H1 (cell line): ENCODE results near the gene SPATS2L. TPM values are rescaled to one million over a fixed set of nuclear protein-coding genes. Genes with fewer than 3 reads are reported as not detected.

Experiments
- ASH2L ChIP-seq: fragments of 200-600, 300-600 bp; sonication (generic); IDR thresholded peaks from one replicate; pipeline ENCODE4 v1.7.1; 2017; ENCODE audit warnings: low read length
- GTF2F1 ChIP-seq: IDR thresholded peaks from 2 replicates; pipeline ENCODE4 v1.6.1; 2012; ENCODE audit warnings: low read depth, low read length, improper control_type of control experiment, borderline replicate concordance
- KDM5A ChIP-seq: fragments of 200-600 bp; IDR thresholded peaks from 2 replicates; pipeline ENCODE4 v1.7.1; 2012; ENCODE audit warnings: mild to moderate bottlenecking, low read length, inconsistent platforms, mixed read lengths
- POLR2AphosphoS5 ChIP-seq: IDR thresholded peaks from 2 replicates; pipeline ENCODE4 v1.6.1; 2011; ENCODE audit warnings: low read depth, low read length
- SIX5 ChIP-seq: IDR thresholded peaks from 2 replicates; pipeline ENCODE4 v1.6.1; 2011; ENCODE audit warnings: mild to moderate bottlenecking, low read depth, low read length
- TAF7 ChIP-seq: optimal IDR thresholded peaks from 2 replicates; pipeline ENCODE3; 2011; ENCODE audit warnings: low read depth, mild to moderate bottlenecking, inconsistent platforms, low read length, moderate library complexity, borderline replicate concordance
- TEAD4 ChIP-seq: IDR thresholded peaks from 2 replicates; pipeline ENCODE4 v1.6.1; 2012; ENCODE audit warnings: low read depth, low read length, inconsistent platforms, mixed read lengths
- YY1 ChIP-seq: IDR thresholded peaks from 2 replicates; pipeline ENCODE4 v1.6.1; 2011; ENCODE audit warnings: low read depth, mild to moderate bottlenecking, low read length
- polyA plus RNA-seq, 7 experiments: library from polyadenylated mRNA; depleted of rRNA in 3 of 7; stranded (reverse) in 5 of 7; unstranded in 2 of 7; fragments of >200 nt in 5 of 7; fragments of 200-250 nt in 2 of 7; gene quantifications; 1 replicate in 5 of 7; 2 replicates in 1 of 7; 4 replicates in 1 of 7; pipeline versions ENCODE4 v1.2.1 to v1.2.3, GENCODE V29; 2011 to 2013; ENCODE audit warnings: missing spikeins in 2 of 7, mixed read lengths in 2 of 7
- total RNA-seq: library from RNA; stranded (reverse); fragmentation: NEBNext Ultra II Directional; extraction: Animal tissue kit (Norgen Biotek cat#: 25700); gene quantifications from 2 replicates; pipeline ENCODE4 v1.2.1, GENCODE V29; 2021
- TF ChIP-seq, protein P1 (sequence below): fragments of 300-600 bp; sonication (generic); IDR thresholded peaks from 2 replicates; pipeline ENCODE4 v1.7.1; 2012; ENCODE audit warnings: low read length, moderate library complexity, mild to moderate bottlenecking, inconsistent platforms; ENCODE audit not compliant: insufficient replicate concordance
- TF ChIP-seq, protein P2 (sequence below), 3 experiments: IDR thresholded peaks; 1 replicate in 2 of 3; 2 replicates in 1 of 3; pipeline versions ENCODE4 v1.5.1 to v1.6.1; 2011; ENCODE audit warnings: low read length in 3 of 3, mild to moderate bottlenecking in 3 of 3, inconsistent platforms in 2 of 3, low read depth in 1 of 3, moderate library complexity in 1 of 3; ENCODE audit not compliant: insufficient read depth in 1 of 3; ENCODE audit errors: control extremely low read depth in 1 of 3

The SPATS2L gene
- total and polyA plus RNA-seq, 2 of the 8 experiments (the other 6 are each of a cell fraction or from before 2014, with no cell fraction given), result 67.3 to 189 TPM

DNA sequence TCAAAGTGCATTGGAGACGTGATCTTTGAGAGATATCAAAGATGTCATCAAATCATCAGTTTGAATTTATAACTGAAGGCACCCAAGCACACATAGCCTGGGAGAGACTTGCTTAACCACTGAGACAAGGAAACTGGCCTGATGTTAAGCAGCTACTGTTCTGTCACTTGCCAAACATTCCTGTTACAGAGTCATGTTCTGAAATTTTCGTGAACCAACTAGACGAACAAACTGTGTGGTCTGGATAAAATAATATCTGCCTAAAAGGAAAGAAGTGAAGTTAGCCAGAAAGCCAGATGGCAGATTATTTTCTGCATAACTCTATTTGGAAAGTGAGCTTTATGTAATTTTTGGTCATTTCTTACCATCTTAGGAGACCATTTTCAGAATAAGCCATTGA, 51.4 kb downstream of the SPATS2L start (continued):
- TF ChIP-seq, protein P1, sequence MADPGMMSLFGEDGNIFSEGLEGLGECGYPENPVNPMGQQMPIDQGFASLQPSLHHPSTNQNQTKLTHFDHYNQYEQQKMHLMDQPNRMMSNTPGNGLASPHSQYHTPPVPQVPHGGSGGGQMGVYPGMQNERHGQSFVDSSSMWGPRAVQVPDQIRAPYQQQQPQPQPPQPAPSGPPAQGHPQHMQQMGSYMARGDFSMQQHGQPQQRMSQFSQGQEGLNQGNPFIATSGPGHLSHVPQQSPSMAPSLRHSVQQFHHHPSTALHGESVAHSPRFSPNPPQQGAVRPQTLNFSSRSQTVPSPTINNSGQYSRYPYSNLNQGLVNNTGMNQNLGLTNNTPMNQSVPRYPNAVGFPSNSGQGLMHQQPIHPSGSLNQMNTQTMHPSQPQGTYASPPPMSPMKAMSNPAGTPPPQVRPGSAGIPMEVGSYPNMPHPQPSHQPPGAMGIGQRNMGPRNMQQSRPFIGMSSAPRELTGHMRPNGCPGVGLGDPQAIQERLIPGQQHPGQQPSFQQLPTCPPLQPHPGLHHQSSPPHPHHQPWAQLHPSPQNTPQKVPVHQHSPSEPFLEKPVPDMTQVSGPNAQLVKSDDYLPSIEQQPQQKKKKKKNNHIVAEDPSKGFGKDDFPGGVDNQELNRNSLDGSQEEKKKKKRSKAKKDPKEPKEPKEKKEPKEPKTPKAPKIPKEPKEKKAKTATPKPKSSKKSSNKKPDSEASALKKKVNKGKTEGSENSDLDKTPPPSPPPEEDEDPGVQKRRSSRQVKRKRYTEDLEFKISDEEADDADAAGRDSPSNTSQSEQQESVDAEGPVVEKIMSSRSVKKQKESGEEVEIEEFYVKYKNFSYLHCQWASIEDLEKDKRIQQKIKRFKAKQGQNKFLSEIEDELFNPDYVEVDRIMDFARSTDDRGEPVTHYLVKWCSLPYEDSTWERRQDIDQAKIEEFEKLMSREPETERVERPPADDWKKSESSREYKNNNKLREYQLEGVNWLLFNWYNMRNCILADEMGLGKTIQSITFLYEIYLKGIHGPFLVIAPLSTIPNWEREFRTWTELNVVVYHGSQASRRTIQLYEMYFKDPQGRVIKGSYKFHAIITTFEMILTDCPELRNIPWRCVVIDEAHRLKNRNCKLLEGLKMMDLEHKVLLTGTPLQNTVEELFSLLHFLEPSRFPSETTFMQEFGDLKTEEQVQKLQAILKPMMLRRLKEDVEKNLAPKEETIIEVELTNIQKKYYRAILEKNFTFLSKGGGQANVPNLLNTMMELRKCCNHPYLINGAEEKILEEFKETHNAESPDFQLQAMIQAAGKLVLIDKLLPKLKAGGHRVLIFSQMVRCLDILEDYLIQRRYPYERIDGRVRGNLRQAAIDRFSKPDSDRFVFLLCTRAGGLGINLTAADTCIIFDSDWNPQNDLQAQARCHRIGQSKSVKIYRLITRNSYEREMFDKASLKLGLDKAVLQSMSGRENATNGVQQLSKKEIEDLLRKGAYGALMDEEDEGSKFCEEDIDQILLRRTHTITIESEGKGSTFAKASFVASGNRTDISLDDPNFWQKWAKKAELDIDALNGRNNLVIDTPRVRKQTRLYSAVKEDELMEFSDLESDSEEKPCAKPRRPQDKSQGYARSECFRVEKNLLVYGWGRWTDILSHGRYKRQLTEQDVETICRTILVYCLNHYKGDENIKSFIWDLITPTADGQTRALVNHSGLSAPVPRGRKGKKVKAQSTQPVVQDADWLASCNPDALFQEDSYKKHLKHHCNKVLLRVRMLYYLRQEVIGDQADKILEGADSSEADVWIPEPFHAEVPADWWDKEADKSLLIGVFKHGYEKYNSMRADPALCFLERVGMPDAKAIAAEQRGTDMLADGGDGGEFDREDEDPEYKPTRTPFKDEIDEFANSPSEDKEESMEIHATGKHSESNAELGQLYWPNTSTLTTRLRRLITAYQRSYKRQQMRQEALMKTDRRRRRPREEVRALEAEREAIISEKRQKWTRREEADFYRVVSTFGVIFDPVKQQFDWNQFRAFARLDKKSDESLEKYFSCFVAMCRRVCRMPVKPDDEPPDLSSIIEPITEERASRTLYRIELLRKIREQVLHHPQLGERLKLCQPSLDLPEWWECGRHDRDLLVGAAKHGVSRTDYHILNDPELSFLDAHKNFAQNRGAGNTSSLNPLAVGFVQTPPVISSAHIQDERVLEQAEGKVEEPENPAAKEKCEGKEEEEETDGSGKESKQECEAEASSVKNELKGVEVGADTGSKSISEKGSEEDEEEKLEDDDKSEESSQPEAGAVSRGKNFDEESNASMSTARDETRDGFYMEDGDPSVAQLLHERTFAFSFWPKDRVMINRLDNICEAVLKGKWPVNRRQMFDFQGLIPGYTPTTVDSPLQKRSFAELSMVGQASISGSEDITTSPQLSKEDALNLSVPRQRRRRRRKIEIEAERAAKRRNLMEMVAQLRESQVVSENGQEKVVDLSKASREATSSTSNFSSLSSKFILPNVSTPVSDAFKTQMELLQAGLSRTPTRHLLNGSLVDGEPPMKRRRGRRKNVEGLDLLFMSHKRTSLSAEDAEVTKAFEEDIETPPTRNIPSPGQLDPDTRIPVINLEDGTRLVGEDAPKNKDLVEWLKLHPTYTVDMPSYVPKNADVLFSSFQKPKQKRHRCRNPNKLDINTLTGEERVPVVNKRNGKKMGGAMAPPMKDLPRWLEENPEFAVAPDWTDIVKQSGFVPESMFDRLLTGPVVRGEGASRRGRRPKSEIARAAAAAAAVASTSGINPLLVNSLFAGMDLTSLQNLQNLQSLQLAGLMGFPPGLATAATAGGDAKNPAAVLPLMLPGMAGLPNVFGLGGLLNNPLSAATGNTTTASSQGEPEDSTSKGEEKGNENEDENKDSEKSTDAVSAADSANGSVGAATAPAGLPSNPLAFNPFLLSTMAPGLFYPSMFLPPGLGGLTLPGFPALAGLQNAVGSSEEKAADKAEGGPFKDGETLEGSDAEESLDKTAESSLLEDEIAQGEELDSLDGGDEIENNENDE, result no peak
- no peak for TF ChIP-seq SIX5
- TF ChIP-seq, protein P2, sequence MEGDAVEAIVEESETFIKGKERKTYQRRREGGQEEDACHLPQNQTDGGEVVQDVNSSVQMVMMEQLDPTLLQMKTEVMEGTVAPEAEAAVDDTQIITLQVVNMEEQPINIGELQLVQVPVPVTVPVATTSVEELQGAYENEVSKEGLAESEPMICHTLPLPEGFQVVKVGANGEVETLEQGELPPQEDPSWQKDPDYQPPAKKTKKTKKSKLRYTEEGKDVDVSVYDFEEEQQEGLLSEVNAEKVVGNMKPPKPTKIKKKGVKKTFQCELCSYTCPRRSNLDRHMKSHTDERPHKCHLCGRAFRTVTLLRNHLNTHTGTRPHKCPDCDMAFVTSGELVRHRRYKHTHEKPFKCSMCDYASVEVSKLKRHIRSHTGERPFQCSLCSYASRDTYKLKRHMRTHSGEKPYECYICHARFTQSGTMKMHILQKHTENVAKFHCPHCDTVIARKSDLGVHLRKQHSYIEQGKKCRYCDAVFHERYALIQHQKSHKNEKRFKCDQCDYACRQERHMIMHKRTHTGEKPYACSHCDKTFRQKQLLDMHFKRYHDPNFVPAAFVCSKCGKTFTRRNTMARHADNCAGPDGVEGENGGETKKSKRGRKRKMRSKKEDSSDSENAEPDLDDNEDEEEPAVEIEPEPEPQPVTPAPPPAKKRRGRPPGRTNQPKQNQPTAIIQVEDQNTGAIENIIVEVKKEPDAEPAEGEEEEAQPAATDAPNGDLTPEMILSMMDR (IDR thresholded peaks at IDR 0.05; ENCODE audit: control extremely low read depth in 1 of 3, insufficient read depth in 1 of 3, low read depth in 1 of 3, low read length in 3 of 3), result no peak
- no peak for TF ChIP-seq TAF7
- TF ChIP-seq KDM5A, result no peak
- no peak for TF ChIP-seq GTF2F1
- no peak for TF ChIP-seq TEAD4
- no peak for TF ChIP-seq POLR2AphosphoS5
- TF ChIP-seq YY1, result no peak
- no peak for TF ChIP-seq ASH2L
